HCT116 (cell line): ENCODE results near the gene NFIC. TPM values are rescaled to one million over a fixed set of nuclear protein-coding genes. Genes with fewer than 3 reads are reported as not detected.

Source experiments
- ATAC-seq: fragments of 200-7000 bp; cut with Tn5 transposase; 2 replicates; pipeline ENCODE4 v1.9.1; 2020; ENCODE audit warnings: mild to moderate bottlenecking, moderate library complexity
- BruUV-seq: library from RNA; stranded (reverse); fragments of 400-500 nt; replicated peaks from 2 replicates; lab custom pipeline; 2021; lab: Mats Ljungman, UMichigan
- CTCF ChIA-PET: fragments of 300-600 bp; sonication (Branson Sonifier 250); formaldehyde crosslinking; loops from one replicate; lab custom pipeline; 2021; ENCODE audit warnings: antibody characterized with exemption; lab: Charles Lee
- POLR2A ChIA-PET: fragments of 300-600, 350-600 bp; sonication (Branson Sonifier 250); formaldehyde crosslinking; loops from one replicate; lab custom pipeline; 2021; ENCODE audit warnings: antibody characterized with exemption; lab: Charles Lee
- RAD21 ChIA-PET, 2 experiments: fragments of 300-600 bp; sonication (Branson Sonifier 250); formaldehyde crosslinking; loops; one replicate each; lab custom pipeline; 2023; ENCODE audit warnings: low total read pairs in 2 of 2; ENCODE audit not compliant: uncharacterized antibody in 2 of 2, unreplicated experiment in 2 of 2, low non-redundant PET in 1 of 2; lab: Charles Lee
- DNase-seq: peaks from one replicate; pipeline ENCODE4 v3.0.0-alpha.2; 2010; ENCODE audit warnings: low read depth, low spot score
- H2AFZ ChIP-seq: fragments of 200-600 bp; shearing (Covaris generic), sonication (generic); 2 replicates; pipeline ENCODE4 v1.6.1; 2017; ENCODE audit warnings: low read depth, mixed run types, mixed read lengths, antibody characterized with exemption, low read length; ENCODE audit not compliant: poor library complexity, severe bottlenecking
- H3K27ac ChIP-seq: 2 replicates; pipeline ENCODE4 v1.5.1; 2012; ENCODE audit warnings: low read depth, low read length
- H3K27me3 ChIP-seq: fragments of 200-600 bp; sonication (generic); 2 replicates; pipeline ENCODE4 v1.6.1; 2016; ENCODE audit warnings: mixed run types, low read length, mixed read lengths; ENCODE audit not compliant: insufficient read depth
- H3K36me3 ChIP-seq, 2 experiments: fragments of 200-500 bp in 1 of 2; fragments of 200-600 bp in 1 of 2; sonication (Bioruptor generic) in 1 of 2; sonication (generic) in 1 of 2; 2 replicates each; pipeline versions ENCODE4 v1.5.1 to v1.6.1; 2014 to 2016; ENCODE audit warnings: low read length in 2 of 2, inconsistent platforms in 1 of 2, mixed read lengths in 1 of 2, mixed run types in 1 of 2; ENCODE audit not compliant: insufficient read depth in 2 of 2, control insufficient read depth in 1 of 2
- H3K4me1 ChIP-seq, 2 experiments: fragments of 200-600 bp in 1 of 2; sonication (generic) in 1 of 2; 2 replicates each; pipeline versions ENCODE4 v1.5.1 to v1.6.1; 2012 to 2017; ENCODE audit warnings: low read length in 2 of 2, inconsistent platforms in 1 of 2, mild to moderate bottlenecking in 1 of 2, mixed read lengths in 1 of 2, mixed run types in 1 of 2, moderate library complexity in 1 of 2; ENCODE audit not compliant: insufficient read depth in 2 of 2, control insufficient read depth in 1 of 2
- H3K4me2 ChIP-seq: fragments of 200-600 bp; sonication (generic); 2 replicates; pipeline ENCODE4 v1.6.1; 2017; ENCODE audit warnings: mixed run types, low read length, mixed read lengths
- H3K4me3 ChIP-seq, 2 experiments: fragments of 200-600 bp in 1 of 2; sonication (generic) in 1 of 2; replicated peaks in 1 of 2; 2 replicates each; pipeline ENCODE4 v1.5.1; 2011 to 2016; ENCODE audit warnings: low read length in 2 of 2, control low read depth in 1 of 2, low read depth in 1 of 2, mild to moderate bottlenecking in 1 of 2, mixed read lengths in 1 of 2, mixed run types in 1 of 2
- H3K79me2 ChIP-seq: fragments of 200-600 bp; sonication (generic); 2 replicates; pipeline ENCODE4 v1.6.1; 2017; ENCODE audit warnings: mild to moderate bottlenecking, mixed run types, low read length, moderate library complexity, mixed read lengths; ENCODE audit not compliant: insufficient read depth
- H3K9ac ChIP-seq: fragments of 200-600 bp; sonication (generic); 2 replicates; pipeline ENCODE4 v1.6.1; 2016; ENCODE audit warnings: low read length, mixed read lengths
- H3K9me2 ChIP-seq: fragments of 200-600 bp; sonication (generic), shearing (Covaris generic); 2 replicates; pipeline ENCODE4 v1.6.1; 2017; ENCODE audit warnings: mixed run types, mild to moderate bottlenecking, moderate library complexity; ENCODE audit not compliant: insufficient read depth
- H3K9me3 ChIP-seq, 2 experiments: fragments of 200-500 bp in 1 of 2; fragments of 200-600 bp in 1 of 2; sonication (Bioruptor generic) in 1 of 2; sonication (generic) in 1 of 2; 2 replicates each; pipeline ENCODE4 v1.6.1; 2014 to 2017; ENCODE audit warnings: low read length in 2 of 2, mixed read lengths in 2 of 2, inconsistent platforms in 1 of 2, low read depth in 1 of 2, mild to moderate bottlenecking in 1 of 2, mixed run types in 1 of 2, moderate library complexity in 1 of 2; ENCODE audit not compliant: control insufficient read depth in 1 of 2, insufficient read depth in 1 of 2
- H4K20me1 ChIP-seq: fragments of 200-600 bp; sonication (generic), shearing (Covaris generic); 2 replicates; pipeline ENCODE4 v1.6.1; 2017; ENCODE audit warnings: mixed run types, mild to moderate bottlenecking, moderate library complexity; ENCODE audit not compliant: insufficient read depth
- CEBPB ChIP-seq: IDR thresholded peaks from 2 replicates; pipeline ENCODE4 v1.6.1; 2012; ENCODE audit warnings: low read depth
- EGR1 ChIP-seq: IDR thresholded peaks from 2 replicates; pipeline ENCODE4 v1.6.1; 2012; ENCODE audit warnings: low read depth
- ELF1 ChIP-seq: IDR thresholded peaks from 2 replicates; pipeline ENCODE4 v1.6.1; 2012; ENCODE audit warnings: low read depth, borderline replicate concordance
- EZH2 ChIP-seq: fragments of 200-600 bp; sonication (generic); IDR thresholded peaks from 2 replicates; pipeline ENCODE4 v1.6.1; 2017; ENCODE audit warnings: antibody characterized with exemption, mixed run types
- EZH2phosphoT487 ChIP-seq: fragments of 200-600 bp; IDR thresholded peaks from 2 replicates; pipeline ENCODE4 v1.6.1; 2018; ENCODE audit warnings: antibody characterized with exemption, borderline replicate concordance
- FOSL1 ChIP-seq: IDR thresholded peaks from 2 replicates; pipeline ENCODE4 v1.6.1; 2012; ENCODE audit warnings: low read depth
- JUND ChIP-seq: IDR thresholded peaks from 2 replicates; pipeline ENCODE4 v1.6.1; 2012
- POLR2A ChIP-seq: IDR thresholded peaks from 2 replicates; pipeline ENCODE4 v1.7.0; 2011; ENCODE audit warnings: borderline replicate concordance; ENCODE audit not compliant: insufficient read depth, insufficient read length; ENCODE audit errors: extremely low read depth
- POLR2AphosphoS5 ChIP-seq: IDR thresholded peaks from 2 replicates; pipeline ENCODE4 v1.6.1; 2011; ENCODE audit warnings: mild to moderate bottlenecking, low read depth, low read length, moderate library complexity
- RAD21 ChIP-seq: IDR thresholded peaks from 2 replicates; pipeline ENCODE4 v1.6.1; 2012; ENCODE audit warnings: low read depth, mild to moderate bottlenecking
- SRF ChIP-seq: IDR thresholded peaks from 2 replicates; pipeline ENCODE4 v1.6.1; 2012; ENCODE audit warnings: low read depth
- TCF7L2 ChIP-seq: IDR thresholded peaks from 2 replicates; pipeline ENCODE4 v1.7.0; 2011; ENCODE audit warnings: borderline replicate concordance, inconsistent platforms; ENCODE audit not compliant: insufficient read depth, insufficient read length; ENCODE audit errors: extremely low read depth
- YY1 ChIP-seq: IDR thresholded peaks from 2 replicates; pipeline ENCODE4 v1.6.1; 2011; ENCODE audit warnings: low read length, low read depth, moderate library complexity, mild to moderate bottlenecking; ENCODE audit not compliant: insufficient replicate concordance; ENCODE audit errors: extremely low read depth
- ZFX ChIP-seq: fragments of 450-650 bp; IDR thresholded peaks from 2 replicates; pipeline ENCODE4 v1.6.1; 2017
- ZNF274 ChIP-seq: fragments of 200-500 bp; sonication (Bioruptor generic); IDR thresholded peaks from 2 replicates; pipeline ENCODE4 v1.6.1; 2014; ENCODE audit warnings: mild to moderate bottlenecking, low read depth, low read length, inconsistent platforms
- intact Hi-C: fragments of 100-400 bp; cut with micrococcal nuclease; formaldehyde crosslinking; loops from 2 replicates; pipeline ENCODE4 v1.10.0; 2022
- total RNA-seq: library from RNA; stranded (reverse); gene quantifications from one replicate; pipeline ENCODE4 v1.2.1, GENCODE V29; 2021; ENCODE audit not compliant: unreplicated experiment
- TF ChIP-seq, protein P1 (sequence below): IDR thresholded peaks from 2 replicates; pipeline ENCODE4 v1.6.1; 2012; ENCODE audit warnings: low read depth
- TF ChIP-seq, protein P2 (sequence below): IDR thresholded peaks from 2 replicates; pipeline ENCODE4 v1.6.1; 2011; ENCODE audit warnings: mild to moderate bottlenecking, low read length, moderate library complexity; ENCODE audit not compliant: insufficient replicate concordance; ENCODE audit errors: extremely low read depth

NFIC gene
- total RNA-seq, 1 experiment from 2014 or later = 116 TPM

DNA sequence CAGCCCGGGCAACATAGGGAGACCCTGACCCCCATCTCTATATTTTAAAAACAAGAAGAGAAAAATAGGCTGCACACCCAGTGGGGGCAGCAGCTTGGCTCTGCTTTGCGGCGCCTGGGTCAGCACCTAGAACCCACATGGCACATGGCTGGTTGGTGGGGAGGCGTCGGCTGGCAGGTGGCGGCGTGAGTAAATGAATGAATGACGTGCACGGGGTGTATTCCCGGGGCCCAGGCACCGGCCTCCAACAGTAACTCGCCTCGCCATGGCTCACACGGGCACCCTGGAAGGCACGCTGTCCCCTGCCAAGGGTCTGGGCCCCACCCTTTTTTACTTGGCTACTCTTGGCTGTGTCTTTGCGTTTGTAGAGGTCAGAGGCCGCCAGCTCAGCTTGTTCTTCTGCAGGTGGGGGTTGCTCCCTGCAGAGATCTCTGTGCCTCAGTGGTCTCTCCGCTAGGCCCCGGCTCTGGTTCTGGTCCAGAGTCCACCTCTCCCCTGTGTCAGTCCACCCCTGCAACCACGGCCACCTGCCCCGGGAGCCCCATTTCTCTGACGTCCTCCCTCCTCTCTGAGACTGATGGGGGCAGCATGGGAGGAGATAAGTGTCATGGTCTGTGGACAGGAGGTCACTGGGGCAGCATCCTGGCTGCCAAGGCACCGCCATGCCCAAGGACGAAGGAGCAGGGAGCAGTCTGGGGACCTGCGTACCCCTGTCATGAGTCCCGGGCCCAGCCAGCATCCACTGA is 145.3 kb downstream of the NFIC start:
- Histone ChIP-seq H2AFZ (no peak overlapping the region), H3K79me2 (peaks cover 97% of the 10 kb centered on the region), H3K9ac (no peak overlapping the region), H3K4me3 (no peak overlapping the region), H3K36me3 (peaks cover 2 to 12% of the 10 kb centered on the region in 2 experiments; a peak in 2 of 4 replicates), H3K27me3 (no peaks in the 10 kb centered on the region), H3K27ac (no peak overlapping the region; the same call in 1 of the 2 replicates), H3K9me3 (no peaks in the 10 kb centered on the region), H3K9me2 (no peaks in the 10 kb centered on the region), H3K4me1 (peaks cover 20 to 30% of the 10 kb centered on the region in 2 experiments), H3K4me2 (no peak overlapping the region), H4K20me1 (no peaks in the 10 kb centered on the region)
- no TSS peak for BruUV-seq
- TF ChIP-seq, protein P1, sequence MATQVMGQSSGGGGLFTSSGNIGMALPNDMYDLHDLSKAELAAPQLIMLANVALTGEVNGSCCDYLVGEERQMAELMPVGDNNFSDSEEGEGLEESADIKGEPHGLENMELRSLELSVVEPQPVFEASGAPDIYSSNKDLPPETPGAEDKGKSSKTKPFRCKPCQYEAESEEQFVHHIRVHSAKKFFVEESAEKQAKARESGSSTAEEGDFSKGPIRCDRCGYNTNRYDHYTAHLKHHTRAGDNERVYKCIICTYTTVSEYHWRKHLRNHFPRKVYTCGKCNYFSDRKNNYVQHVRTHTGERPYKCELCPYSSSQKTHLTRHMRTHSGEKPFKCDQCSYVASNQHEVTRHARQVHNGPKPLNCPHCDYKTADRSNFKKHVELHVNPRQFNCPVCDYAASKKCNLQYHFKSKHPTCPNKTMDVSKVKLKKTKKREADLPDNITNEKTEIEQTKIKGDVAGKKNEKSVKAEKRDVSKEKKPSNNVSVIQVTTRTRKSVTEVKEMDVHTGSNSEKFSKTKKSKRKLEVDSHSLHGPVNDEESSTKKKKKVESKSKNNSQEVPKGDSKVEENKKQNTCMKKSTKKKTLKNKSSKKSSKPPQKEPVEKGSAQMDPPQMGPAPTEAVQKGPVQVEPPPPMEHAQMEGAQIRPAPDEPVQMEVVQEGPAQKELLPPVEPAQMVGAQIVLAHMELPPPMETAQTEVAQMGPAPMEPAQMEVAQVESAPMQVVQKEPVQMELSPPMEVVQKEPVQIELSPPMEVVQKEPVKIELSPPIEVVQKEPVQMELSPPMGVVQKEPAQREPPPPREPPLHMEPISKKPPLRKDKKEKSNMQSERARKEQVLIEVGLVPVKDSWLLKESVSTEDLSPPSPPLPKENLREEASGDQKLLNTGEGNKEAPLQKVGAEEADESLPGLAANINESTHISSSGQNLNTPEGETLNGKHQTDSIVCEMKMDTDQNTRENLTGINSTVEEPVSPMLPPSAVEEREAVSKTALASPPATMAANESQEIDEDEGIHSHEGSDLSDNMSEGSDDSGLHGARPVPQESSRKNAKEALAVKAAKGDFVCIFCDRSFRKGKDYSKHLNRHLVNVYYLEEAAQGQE = no peak
- TF ChIP-seq ZNF274 = no peak
- no peak for TF ChIP-seq TCF7L2
- TF ChIP-seq FOSL1 = no peak
- TF ChIP-seq, protein P2, sequence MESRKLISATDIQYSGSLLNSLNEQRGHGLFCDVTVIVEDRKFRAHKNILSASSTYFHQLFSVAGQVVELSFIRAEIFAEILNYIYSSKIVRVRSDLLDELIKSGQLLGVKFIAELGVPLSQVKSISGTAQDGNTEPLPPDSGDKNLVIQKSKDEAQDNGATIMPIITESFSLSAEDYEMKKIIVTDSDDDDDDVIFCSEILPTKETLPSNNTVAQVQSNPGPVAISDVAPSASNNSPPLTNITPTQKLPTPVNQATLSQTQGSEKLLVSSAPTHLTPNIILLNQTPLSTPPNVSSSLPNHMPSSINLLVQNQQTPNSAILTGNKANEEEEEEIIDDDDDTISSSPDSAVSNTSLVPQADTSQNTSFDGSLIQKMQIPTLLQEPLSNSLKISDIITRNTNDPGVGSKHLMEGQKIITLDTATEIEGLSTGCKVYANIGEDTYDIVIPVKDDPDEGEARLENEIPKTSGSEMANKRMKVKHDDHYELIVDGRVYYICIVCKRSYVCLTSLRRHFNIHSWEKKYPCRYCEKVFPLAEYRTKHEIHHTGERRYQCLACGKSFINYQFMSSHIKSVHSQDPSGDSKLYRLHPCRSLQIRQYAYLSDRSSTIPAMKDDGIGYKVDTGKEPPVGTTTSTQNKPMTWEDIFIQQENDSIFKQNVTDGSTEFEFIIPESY = no peak
- TF ChIP-seq EZH2 = no peak
- TF ChIP-seq YY1 = no peak
- no peak for TF ChIP-seq RAD21
- TF ChIP-seq CEBPB = no peak
- no peak for TF ChIP-seq ELF1
- TF ChIP-seq POLR2AphosphoS5 = no peak
- no peak for TF ChIP-seq ZFX
- no peak for TF ChIP-seq JUND
- no peak for TF ChIP-seq EGR1
- TF ChIP-seq EZH2phosphoT487 = no peak
- no peak for TF ChIP-seq SRF
- no peak for TF ChIP-seq POLR2A
- ChIA-PET POLR2A (no interaction called here), RAD21 (no interaction called here), CTCF (no interaction called here)
- intact Hi-C loops = no loop called here
- ATAC-seq (no peak), DNase-seq (no peak)
